Loucy (cell line): Measurements from ENCODE around the gene ACAN.

Experiments used
- H2AFZ ChIP-seq: fragments of 200-600 bp; sonication (generic); 2 replicates; pipeline ENCODE4 v1.6.0; 2016; ENCODE audit warnings: antibody characterized with exemption, mild to moderate bottlenecking, low read length, moderate library complexity
- H3F3A ChIP-seq: fragments of 200-600 bp; 2 replicates; pipeline ENCODE4 v1.6.0; 2016; ENCODE audit warnings: antibody characterized with exemption, low read depth, mild to moderate bottlenecking
- H3K27me3 ChIP-seq: fragments of 200-600 bp; sonication (generic); 2 replicates; pipeline ENCODE4 v1.6.1; 2014; ENCODE audit warnings: low read length, mild to moderate bottlenecking; ENCODE audit not compliant: insufficient read depth, poor library complexity, severe bottlenecking
- H3K36me3 ChIP-seq: fragments of 200-600 bp; sonication (generic); 2 replicates; pipeline ENCODE4 v1.6.1; 2016; ENCODE audit warnings: low read length; ENCODE audit not compliant: insufficient read depth
- H3K4me1 ChIP-seq: fragments of 200-600 bp; sonication (generic); 2 replicates; pipeline ENCODE4 v1.5.1; 2014; ENCODE audit warnings: low read length, mild to moderate bottlenecking; ENCODE audit not compliant: insufficient read depth, poor library complexity, severe bottlenecking
- H3K4me2 ChIP-seq: fragments of 200-600 bp; sonication (generic); 2 replicates; pipeline ENCODE4 v1.6.0; 2014; ENCODE audit warnings: antibody characterized with exemption, low read length, low read depth, mild to moderate bottlenecking; ENCODE audit not compliant: poor library complexity, severe bottlenecking
- H3K4me3 ChIP-seq: fragments of 200-600 bp; sonication (generic); 2 replicates; pipeline ENCODE4 v1.5.1; 2014; ENCODE audit warnings: low read length, mild to moderate bottlenecking, mixed read lengths; ENCODE audit not compliant: poor library complexity, severe bottlenecking
- H3K79me2 ChIP-seq: fragments of 200-600 bp; sonication (generic); 2 replicates; pipeline ENCODE4 v1.6.1; 2014; ENCODE audit warnings: low read length; ENCODE audit not compliant: insufficient read depth
- H3K9ac ChIP-seq: fragments of 200-600 bp; sonication (generic); 2 replicates; pipeline ENCODE4 v1.6.0; 2014; ENCODE audit warnings: mild to moderate bottlenecking, low read depth, low read length, moderate library complexity; ENCODE audit not compliant: poor library complexity, severe bottlenecking
- H3K9me2 ChIP-seq: fragments of 200-600 bp; sonication (generic); replicated peaks from 2 replicates; pipeline ENCODE4 v1.6.1; 2016; ENCODE audit warnings: low read depth, low read length, mixed read lengths
- H3K9me3 ChIP-seq: fragments of 200-600 bp; sonication (generic); 2 replicates; pipeline ENCODE4 v1.6.1; 2014; ENCODE audit warnings: mild to moderate bottlenecking, antibody characterized with exemption, low read length, low read depth; ENCODE audit not compliant: insufficient read depth
- H4K20me1 ChIP-seq: fragments of 200-600 bp; sonication (generic); 2 replicates; pipeline ENCODE4 v1.6.0; 2014; ENCODE audit warnings: antibody characterized with exemption, low read length, mild to moderate bottlenecking; ENCODE audit not compliant: insufficient read depth, poor library complexity, severe bottlenecking
- EZH2phosphoT487 ChIP-seq: fragments of 200-600 bp; IDR thresholded peaks from 2 replicates; pipeline ENCODE4 v1.6.1; 2018; ENCODE audit warnings: antibody characterized with exemption, mild to moderate bottlenecking, moderate library complexity, borderline replicate concordance
- TF ChIP-seq, protein P1 (sequence below): fragments of 200-600 bp; sonication (generic); conservative IDR thresholded peaks from 2 replicates; pipeline ENCODE4 v1.5.1; 2014; ENCODE audit warnings: mild to moderate bottlenecking, antibody characterized with exemption, low read length

ACAN gene

DNA sequence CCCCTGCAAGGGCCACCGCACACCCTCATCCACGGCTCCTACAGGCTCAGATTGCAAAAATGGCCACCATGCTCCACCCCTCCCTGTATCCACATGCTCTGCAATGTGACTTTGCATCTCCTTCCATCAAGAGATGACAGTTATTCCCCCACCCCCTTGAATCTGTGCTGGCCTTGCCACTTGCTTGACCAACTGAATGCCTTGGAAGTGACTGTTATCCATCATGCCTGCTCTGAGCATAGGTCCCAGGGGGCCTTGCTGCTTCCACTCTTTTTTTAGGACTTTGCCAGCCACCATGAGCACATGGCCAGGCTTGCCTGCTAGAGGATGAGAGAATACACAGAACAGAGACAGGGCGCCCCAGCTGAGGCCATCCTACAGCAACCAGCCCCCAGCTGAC is 78.5 kb downstream of the ACAN start:
- Histone ChIP-seq H2AFZ (no peak overlapping the region), H3K79me2 (no peaks in the 10 kb centered on the region), H3K4me2 (no peak overlapping the region), H3K9me3 (no peaks in the 10 kb centered on the region), H4K20me1 (no peaks in the 10 kb centered on the region), H3K4me3 (no peak overlapping the region), H3K9ac (no peak overlapping the region), H3K27me3 (no peaks in the 10 kb centered on the region), H3K4me1 (no peaks in the 10 kb centered on the region), H3K36me3 (no peaks in the 10 kb centered on the region), H3K9me2 (no peaks in the 10 kb centered on the region), H3F3A (no peaks in the 10 kb centered on the region)
- TF ChIP-seq, protein P1, sequence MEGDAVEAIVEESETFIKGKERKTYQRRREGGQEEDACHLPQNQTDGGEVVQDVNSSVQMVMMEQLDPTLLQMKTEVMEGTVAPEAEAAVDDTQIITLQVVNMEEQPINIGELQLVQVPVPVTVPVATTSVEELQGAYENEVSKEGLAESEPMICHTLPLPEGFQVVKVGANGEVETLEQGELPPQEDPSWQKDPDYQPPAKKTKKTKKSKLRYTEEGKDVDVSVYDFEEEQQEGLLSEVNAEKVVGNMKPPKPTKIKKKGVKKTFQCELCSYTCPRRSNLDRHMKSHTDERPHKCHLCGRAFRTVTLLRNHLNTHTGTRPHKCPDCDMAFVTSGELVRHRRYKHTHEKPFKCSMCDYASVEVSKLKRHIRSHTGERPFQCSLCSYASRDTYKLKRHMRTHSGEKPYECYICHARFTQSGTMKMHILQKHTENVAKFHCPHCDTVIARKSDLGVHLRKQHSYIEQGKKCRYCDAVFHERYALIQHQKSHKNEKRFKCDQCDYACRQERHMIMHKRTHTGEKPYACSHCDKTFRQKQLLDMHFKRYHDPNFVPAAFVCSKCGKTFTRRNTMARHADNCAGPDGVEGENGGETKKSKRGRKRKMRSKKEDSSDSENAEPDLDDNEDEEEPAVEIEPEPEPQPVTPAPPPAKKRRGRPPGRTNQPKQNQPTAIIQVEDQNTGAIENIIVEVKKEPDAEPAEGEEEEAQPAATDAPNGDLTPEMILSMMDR, result no peak
- TF ChIP-seq EZH2phosphoT487, result no peak

DNA sequence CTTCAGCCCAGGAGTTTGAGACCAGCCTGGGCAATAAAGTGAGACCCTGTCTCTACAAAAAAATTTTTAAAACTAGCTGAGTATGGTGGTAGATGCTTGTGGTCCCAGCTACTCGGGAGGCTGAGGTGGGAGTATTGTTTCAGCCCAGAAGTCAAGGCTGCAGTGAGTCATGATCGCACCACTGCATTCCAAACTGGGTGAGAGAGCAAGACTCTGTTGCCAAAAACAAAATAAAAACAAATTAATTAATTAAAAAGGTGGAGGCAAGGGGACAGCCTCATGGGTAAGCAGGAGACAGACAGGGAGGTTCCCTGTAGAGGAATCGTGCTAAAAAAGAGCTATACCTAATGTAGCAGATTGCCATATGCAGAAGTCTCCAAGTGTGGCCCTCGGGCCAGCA is 79.5 kb downstream of the ACAN start:
- Histone ChIP-seq H4K20me1 (no peaks in the 10 kb centered on the region), H3K4me2 (no peak overlapping the region), H3K36me3 (no peaks in the 10 kb centered on the region), H3K9me2 (no peaks in the 10 kb centered on the region), H3K4me1 (no peaks in the 10 kb centered on the region), H3K27me3 (no peaks in the 10 kb centered on the region), H2AFZ (no peak overlapping the region), H3K9ac (no peak overlapping the region), H3F3A (no peaks in the 10 kb centered on the region), H3K4me3 (no peak overlapping the region), H3K79me2 (no peaks in the 10 kb centered on the region), H3K9me3 (no peaks in the 10 kb centered on the region)
- TF ChIP-seq, protein P1, result no peak
- TF ChIP-seq EZH2phosphoT487, result no peak

DNA sequence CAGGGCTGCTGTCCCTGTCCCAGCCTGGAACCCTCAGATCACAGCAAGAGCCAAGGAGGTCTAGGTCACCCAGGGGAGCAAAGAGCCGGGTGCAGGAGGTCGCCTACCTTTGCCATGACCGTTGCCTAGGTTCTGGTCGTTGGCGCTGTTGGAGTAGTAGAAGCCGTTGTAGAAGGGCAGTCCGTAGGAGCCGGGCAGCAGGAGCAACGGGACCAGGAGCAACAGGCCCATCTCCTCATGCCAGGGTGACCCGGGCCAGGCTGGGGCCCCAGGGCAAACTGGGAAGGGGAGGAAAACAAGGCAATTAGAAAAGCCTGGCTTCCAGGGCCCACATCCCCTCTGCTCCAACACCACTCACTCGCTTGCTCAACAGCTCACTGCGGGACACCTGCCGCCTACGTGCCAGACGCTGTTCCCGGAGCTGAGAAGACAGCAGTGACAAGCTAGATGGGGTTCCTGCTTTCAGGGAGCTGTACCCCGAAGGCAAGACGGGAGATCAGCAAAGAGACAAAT is 83.9 kb downstream of the ACAN start:
- H3K79me2 ChIP-seq, result no peaks in the 10 kb centered on the region
- TF ChIP-seq, protein P1, result no peak
- TF ChIP-seq EZH2phosphoT487, result no peak
- H2AFZ ChIP-seq, result no peak overlapping the region
- no peak overlapping the region for H3K4me3 ChIP-seq
- H3F3A ChIP-seq, result no peaks in the 10 kb centered on the region
- H3K4me2 ChIP-seq, result no peak overlapping the region
- H3K36me3 ChIP-seq, result no peaks in the 10 kb centered on the region
- no peaks in the 10 kb centered on the region for H4K20me1 ChIP-seq
- no peaks in the 10 kb centered on the region for H3K9me3 ChIP-seq
- no peaks in the 10 kb centered on the region for H3K27me3 ChIP-seq
- H3K4me1 ChIP-seq, result no peaks in the 10 kb centered on the region
- H3K9me2 ChIP-seq, result no peaks in the 10 kb centered on the region
- no peak overlapping the region for H3K9ac ChIP-seq
